NCI-H146 treated with DMSO at 0.1 percent for 48 hours (cell line): ENCODE measurements around the gene ZBTB3.
A peak's percentile ranks its signal among the peaks of the same experiment; 100 is the strongest.
"Not testable (repeated sequence)": the region's sequence is repeated elsewhere in the genome, so short reads cannot be mapped to it uniquely, and the experiment has no call there.

Experiments
- DNase-seq: peaks from one replicate; lab custom pipeline; 2025; ENCODE audit not compliant: unreplicated experiment; lab: John Stamatoyannopoulos, UW

ZBTB3 gene

DNA sequence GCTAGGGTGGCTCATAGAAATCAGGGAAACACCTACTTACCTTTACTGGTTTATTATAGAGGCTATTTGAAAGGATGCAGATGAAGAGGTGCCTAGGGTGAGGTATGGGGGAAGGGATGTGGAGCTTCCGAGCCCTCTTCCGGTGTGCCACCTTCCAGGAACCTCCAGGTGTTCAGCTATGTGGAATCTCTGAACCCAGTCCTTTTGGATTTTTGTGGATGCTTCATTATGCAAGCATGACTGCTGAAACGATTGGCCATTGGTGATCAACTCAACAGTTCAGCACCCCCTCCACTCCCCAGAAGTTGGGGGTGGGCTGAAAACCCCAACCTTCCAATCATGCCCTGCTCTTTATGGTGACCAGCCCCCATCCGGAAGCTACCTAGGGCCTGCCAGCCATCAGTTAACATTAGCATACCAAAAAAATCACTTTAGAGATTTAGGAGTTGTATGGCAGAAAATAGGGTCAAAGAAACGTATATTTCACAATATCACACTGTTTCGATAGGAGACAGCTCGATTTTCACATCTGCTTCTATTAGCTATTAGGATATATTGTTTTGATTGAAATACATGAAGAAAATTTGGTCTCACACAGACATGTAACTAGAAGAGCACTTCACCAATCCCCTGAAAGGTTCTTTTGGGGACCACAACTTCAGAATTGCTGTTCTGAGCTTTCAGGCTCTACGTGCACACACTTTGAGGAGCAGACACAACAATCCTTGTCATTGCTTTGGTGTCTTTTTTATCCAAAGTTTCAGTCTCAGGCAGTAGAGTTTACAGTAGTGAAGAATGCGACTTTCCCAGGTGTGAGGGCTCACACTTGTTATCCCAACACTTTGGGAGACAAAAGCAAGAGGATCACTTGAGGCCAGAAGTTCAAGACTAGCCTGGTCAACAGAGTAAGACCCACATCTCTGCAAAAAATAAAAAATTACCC lies 4.2 kb upstream of the ZBTB3 start:
- no peak for DNase-seq

DNA sequence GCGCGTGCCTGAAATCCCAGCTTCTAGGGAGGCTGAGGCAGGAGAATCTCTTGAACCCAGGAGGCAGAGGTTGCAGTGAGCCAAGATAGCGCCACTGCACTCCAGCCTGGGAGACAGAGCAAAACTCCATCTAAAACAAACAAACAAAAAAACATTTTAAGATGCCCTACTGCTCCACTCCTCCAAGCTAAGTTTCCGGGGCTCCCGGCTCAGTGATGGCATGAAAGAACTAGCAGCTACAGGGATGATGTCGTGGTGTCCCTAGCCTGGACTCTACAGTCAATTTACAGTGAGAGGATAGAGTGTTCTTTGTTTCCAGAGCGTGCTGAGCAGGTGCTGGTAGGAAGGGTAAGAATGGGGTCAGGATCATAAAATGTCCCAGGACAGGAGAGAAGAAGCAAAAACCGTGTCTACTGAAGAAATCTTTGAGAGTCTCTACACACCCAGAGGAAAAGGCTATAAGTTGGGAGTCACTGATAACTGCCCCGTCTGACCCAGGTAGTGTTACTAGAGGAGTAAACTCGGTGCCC lies 1.2 kb upstream of the ZBTB3 start:
- DNase-seq, result no peak

DNA sequence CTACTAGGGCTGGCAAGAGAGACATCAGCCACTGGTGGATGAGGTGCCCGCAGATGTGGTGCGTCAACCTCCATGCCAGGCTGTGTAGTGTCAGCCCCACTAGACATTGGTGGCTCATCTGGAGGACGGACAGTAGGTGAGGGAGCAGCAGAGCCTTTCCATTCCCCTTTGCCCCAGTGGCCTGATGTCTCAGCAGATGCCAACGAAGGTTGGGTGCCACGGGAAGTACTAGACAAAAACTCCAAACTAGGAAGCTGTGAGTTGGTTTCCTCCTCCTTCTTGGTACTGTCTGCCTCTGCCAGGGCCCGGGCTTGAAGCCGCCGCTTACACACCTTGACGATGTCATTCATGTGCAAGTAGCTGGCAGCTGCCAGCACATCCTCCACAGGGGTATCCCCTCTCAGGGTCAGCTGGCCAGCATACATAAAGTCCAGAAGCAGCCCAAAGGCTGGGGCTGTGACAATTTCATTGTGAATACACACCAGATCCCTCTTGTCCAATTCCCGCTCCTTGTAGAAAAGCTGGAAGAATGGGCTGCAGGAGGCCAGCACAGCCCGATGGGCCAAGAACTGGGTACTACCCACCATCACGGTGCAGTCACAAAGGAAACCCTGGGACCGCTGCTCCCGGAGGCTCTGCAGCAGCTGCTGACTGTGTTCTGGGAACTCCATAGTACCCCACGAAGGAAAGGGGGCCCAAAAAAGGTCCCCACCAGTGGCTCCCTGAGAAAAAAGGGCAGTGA lies 795 bp downstream of the ZBTB3 start:
- no peak for DNase-seq

DNA sequence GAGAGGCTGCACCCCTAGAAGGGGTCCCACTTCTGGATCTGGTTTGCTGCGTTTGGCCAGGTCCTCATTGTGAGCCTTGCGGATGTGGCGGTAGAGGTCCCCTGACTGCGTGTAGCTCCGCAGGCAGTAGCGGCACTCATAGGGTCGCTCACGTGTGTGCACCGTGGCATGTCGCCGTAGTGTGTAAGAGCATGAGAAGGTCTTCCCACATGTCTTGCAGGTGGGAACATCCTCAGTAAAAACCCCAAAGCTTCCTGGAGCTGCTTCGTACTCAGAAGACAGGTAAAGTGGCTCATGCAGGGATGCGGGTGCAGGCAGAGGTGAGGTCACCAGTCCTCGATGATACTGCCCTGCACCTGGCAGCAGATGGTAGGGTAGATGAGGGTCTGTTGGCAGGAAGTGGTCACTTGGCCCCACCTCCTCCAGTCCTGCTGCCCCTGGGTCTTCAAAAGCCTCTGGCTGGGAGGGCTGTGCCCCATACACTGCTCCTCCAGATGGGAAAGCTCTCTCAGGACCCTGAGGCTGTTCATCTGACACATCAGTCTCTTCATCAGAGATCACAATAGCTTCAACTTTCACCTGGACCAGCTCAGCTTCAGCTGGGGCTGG lies 1.7 kb downstream of the ZBTB3 start:
- DNase-seq, result no peak

DNA sequence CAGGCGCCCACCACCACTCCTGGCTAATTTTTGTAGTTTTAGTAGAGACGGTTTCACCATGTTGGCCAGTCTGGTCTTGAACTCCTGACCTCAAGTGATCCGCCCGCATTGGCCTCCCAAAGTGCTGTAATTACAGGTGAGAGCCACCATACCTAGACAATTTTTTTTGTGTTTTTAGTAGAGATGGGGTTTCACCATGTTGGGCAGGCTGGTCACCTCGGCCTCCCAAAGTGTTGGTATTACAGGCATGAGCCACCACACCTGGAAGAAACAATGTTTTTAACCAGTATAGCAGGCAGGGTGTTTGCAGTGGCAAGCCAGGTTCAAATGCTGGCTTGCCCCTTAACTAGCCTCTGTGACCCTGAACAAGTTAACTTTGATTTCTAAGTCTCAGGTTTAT lies 4.0 kb downstream of the ZBTB3 start:
- not testable (repeated sequence) for DNase-seq

DNA sequence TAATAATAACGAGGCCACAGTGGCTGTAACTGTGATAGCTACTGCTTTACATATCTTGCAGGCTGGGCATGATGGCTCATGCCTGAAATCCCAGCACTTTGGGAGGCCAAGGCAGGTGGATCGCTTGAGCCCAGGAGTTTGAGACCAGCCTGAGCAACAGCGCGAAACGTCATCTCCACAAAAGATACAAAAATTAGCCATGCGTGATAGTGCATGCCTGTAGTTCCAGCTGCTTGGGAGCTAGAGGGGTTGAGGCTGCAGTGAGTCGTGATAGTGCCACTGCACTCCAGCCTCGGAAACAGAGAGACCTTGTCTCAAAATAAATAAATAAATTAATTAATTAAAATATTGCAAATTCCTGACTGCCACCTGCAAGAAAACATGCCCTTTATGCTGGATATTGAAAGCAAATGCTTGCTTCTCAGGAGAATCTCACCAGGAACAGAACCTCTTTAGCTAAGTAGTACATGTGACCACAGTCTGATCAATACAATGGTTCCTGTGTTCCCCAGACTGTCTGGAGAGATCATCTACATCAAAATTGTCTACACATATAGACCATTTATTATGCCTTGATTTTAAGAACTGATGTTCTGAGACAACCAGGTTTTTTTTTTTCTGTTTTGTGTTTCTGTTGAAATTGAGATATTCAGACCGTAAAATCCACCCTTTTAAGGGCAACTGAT lies 6.3 kb downstream of the ZBTB3 start:
- no peak for DNase-seq

DNA sequence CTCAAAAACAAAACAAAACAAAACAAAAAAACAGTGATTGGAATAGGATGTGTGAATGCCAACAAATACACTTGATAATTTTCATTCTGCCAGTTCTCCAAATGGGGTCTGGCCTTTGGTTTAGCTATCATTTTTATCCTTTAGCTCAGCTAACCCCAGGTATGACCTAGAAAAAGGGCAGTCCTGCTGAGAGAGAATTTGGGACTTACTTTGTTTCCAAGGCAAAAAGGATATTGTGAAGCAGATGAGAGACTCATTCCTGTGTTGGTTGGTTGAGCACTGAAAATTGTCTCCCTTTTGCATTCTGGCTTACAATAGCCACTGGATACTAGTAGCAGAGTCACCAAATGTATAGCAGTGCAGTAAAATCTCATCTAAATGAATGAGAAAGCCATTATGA lies 16.8 kb downstream of the ZBTB3 start:
- DNase-seq, result no peak

DNA sequence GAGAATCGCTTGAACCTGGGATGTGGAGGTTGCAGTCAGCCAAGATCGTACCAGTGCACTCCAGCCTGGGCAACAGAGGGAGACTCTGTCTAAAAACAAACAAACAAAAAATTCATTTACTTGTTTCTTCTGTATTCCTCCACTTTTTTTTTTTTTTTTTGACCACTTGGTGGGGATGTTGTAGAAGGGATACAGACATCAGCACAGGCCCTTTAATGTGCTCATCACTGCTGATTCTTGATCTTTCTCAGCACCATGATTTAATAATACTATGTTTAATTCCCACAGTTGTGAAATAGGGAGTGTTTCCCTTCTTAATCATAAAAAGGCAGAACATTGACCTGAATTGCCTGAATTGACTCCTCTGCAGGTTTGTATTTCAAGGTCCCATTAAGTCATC lies 21.1 kb downstream of the ZBTB3 start:
- DNase-seq, result no peak

DNA sequence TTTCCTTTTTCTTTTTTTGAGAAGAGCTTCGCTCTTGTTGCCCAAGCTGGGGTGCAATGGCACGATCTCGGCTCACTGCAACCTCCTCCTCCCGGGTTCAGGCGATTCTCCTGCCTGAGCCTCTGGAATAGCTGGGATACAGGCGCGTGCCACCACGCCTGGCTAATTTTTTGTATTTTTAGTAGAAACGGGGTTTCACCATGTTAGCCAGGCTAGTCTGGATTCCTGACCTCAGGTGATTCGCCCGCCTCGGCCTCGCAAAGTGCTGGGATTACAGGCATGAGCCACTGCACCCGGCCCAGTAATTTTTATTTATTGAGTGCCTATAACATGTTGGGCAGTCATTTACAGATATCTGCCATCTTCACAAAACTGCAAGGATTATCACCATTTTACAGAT lies 23.9 kb downstream of the ZBTB3 start:
- DNase-seq, result not testable (repeated sequence)

DNA sequence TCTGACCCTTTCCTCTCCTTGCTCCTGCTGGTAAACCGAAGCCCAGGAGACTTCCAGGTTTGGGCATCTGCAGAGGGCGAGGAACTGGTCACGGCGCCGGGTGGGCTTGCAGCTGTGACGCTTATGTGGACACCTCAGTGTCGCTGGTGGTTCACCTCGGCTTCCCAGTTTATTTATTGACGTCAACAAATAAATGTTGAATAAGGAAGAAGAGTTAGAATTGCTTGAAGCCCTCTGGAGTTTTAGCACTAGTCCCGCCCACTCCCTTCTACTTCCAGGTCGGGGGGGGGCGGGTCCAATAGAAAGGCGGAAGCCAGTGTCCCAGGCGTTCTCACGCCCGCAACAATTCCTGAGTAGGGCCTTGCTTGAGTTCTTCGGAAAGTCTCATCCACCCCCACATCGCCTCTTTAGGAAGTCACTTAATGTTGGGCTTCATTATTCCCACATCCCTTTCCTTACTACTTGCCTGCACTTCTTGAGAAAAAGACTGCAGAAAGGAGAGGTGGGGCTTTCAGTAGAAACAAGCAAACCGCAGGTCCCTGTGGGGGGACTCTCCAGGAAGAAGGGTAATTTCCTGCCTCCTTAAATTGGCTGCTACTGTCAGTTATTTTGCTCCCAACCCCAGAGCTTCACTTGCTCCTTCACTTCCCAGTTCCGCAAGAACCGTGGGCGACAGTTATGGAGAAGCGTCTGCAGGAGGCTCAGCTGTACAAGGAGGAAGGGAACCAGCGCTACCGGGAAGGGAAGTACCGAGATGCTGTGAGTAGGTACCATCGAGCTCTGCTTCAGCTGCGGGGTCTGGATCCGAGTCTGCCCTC lies 25.6 kb downstream of the ZBTB3 start, which contains the start of gene TTC9C:
Gene TTC9C (plus strand): TSS at position 316 of the 818 bp plus-strand sequence. CDS start 363 bp downstream, at position 679.
- DNase-seq, result peak; percentile 82

DNA sequence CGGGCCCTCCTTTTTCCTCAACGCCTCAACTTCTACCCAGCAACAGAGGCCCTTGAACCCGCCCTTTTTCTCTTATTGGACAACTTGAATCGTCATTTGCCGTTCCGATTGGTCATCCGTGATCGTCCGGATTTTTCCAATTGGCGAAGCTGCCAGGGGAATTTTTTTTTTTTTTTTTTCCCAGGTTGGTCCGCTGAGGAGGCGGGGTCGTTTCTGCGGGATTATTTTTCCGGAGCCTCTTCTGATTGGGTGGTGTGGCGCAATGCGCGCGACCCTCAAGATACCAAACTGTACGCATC lies 26.1 kb downstream of the ZBTB3 start:
- DNase-seq, result peak; percentile 93

DNA sequence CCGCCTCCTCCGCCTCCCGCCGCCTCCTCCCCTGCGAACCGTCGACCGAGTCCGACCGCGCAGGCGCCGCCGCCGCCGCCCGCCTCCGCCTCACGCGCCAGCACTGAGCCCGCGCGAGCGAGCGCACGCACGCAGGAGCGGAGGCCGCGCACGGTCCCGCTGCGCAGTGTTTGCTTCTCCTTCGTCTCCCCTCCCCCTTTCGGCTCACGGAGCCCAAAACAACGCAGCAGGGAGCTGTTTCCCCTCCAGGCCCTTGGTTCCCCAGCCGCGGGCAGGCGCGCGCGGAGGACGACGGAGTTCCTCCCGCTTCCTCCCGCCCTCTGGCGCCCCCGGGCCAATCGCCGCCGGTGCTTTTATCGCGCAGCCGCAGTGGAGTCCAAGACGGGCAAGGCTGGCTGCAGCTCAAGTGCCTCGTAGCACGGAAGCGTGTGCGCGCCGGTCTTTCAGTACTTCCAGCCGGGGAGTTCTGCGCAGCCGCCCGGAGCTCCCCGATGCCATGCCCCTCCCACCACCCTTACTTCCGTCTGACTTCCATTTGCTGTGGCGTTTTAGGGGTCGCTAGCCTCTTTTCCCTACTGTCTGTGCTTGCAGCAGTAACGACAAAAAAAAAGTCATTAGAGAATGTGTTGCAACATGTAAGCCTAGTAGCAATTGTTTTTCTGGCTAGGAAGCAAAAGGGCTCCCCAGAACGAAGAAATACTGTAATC lies 26.6 kb downstream of the ZBTB3 start, which contains the start of gene HNRNPUL2:
Gene HNRNPUL2 (minus strand): TSS at position 293 of the 707 bp plus-strand sequence. CDS start 301 bp downstream, outside the sequence.
- DNase-seq, result peak; percentile 95

DNA sequence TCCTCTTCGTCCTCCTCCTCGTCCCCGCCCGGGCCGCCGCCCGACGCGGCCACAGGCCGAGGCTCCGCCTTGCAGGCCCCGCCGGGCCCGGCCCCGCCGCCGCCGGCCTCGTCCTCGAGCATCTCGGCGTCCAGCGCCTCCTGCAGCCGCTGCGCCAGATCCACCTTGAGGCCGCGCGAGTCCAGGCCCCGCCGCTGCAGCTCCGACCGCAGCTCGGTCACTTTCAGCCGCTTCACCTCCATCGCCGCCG lies 27.1 kb downstream of the ZBTB3 start:
- DNase-seq, result no peak

DNA sequence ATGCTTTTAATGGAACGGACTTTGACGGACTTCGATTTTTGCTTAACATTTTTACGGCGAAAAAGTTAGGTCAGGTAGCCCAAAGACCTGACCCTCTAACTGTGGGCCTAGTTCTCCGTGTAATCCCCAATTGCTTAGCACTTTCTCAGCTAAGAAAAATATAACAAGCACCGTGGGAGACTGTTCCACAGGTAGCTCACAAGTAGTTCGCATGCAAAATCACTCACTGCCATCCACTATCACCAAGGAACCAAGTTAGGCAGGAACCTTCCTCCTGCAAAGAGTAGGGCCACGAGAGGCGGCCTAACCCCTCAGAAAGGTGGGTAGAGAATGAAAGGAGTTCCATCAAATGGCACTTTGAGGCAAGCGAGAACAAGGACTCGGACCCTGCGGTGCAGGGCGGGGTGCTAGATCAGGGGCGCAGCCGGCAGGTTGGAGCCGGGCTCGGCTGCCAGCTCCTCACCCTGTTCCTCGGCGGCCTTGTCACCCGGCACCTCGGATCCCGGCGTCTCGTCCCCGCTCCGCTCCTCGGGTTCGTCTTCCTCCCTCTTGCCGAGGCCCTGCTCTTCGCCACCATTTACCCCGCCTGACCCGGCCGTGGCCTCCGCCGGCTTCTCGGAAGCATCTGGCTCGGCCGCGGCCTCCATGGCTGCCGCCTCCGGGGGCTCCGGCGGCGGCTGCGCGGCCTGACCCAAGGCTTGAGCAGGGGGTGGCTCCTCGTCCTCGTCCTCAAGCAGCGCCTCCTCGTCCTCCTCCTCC lies 27.6 kb downstream of the ZBTB3 start:
- DNase-seq, result no peak

DNA sequence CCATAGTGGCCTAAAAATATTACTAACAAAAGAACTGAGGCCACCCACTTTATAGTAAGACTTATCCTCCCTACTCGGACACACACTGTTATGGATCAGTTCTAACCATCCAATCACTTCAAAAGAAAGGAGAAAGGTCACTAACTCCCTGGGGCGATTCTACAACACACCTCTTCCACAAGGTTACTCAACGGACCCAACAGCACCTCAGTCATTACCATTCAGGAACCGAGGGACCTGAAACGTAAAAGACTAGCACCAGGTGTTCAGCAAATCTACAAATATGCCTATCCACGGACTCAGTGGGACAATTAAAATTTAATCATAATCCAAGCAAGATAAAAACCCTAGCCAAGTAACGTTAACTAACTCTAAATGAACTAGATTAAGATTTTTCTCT lies 28.3 kb downstream of the ZBTB3 start:
- DNase-seq, result peak; percentile 17

DNA sequence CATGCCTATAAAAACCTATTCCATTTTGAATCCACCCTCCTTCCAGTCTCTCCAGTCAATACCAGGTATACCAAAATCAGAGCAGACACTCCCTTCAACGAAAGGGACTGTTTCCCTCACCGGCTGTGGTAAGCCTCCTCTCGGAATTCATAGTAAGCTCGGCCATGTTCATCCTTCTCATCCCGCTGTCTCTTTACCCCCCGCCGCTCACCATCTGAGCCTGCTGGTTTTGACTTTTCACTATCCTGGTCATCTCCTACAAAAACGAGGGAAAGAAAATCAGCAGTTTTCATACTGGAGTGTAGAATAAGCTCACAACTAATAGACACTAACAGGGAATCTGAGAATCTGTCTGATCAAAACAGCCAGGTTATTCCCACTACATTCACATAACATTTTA lies 29.8 kb downstream of the ZBTB3 start:
- DNase-seq, result no peak

DNA sequence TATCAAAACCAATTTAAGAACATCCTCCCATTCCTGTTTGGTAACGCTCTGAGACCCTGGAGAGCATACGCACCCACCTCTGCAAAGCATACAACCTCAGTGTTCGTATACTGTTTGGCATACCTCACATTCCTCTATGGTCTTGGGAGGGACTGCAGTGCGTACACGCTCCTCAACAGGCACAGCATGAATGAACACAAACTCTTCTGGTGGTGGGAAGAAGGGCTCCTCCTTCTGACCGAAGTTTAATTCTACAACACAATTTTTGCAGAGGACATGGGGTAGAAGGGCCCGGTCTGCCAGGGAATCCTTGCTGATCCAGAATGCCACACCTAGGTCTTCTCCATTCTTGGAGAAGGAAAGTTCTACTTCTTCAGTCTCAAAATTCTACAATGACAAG lies 32.0 kb downstream of the ZBTB3 start:
- DNase-seq, result no peak

DNA sequence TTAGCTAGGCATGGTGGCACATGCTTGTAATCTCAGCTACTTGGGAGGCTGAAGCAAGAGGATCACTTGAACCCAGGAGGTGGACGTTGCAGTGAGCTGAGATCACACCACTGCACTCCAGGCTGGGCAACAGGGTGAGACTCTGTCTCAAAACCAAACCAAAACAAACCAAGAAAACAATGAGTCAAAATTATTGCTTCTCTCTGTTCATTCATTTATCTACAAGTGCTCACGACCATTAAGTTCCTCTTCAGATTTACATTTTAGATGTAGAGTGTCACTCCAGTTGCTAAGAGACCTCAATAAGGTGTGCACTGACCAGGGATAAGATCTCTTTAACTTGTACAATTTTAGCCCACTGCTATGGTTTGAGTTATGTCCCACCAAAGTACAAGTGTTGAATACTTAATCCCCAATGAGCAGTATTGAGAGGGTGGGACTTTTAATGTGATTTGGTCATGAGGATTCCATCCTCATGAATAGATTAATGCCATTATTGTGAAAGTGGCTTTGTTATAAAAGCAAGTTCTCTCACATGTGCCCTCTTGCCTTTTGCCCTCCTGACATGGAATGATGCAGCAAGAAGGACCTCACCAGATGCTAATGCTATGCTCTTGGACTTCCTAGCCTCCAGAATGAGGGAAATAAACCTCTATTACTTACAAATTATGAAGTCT lies 34.5 kb downstream of the ZBTB3 start:
- no peak for DNase-seq
